Loucy (cell line): ENCODE results near the gene HOXA2.
A peak's percentile ranks its signal among the peaks of the same experiment; 100 is the strongest.

ENCODE experiments used
- H2AFZ ChIP-seq: fragments of 200-600 bp; sonication (generic); 2 replicates; pipeline ENCODE4 v1.6.0; 2016; ENCODE audit warnings: antibody characterized with exemption, mild to moderate bottlenecking, low read length, moderate library complexity
- H3F3A ChIP-seq: fragments of 200-600 bp; 2 replicates; pipeline ENCODE4 v1.6.0; 2016; ENCODE audit warnings: antibody characterized with exemption, low read depth, mild to moderate bottlenecking
- H3K27me3 ChIP-seq: fragments of 200-600 bp; sonication (generic); 2 replicates; pipeline ENCODE4 v1.6.1; 2014; ENCODE audit warnings: low read length, mild to moderate bottlenecking; ENCODE audit not compliant: insufficient read depth, poor library complexity, severe bottlenecking
- H3K36me3 ChIP-seq: fragments of 200-600 bp; sonication (generic); 2 replicates; pipeline ENCODE4 v1.6.1; 2016; ENCODE audit warnings: low read length; ENCODE audit not compliant: insufficient read depth
- H3K4me1 ChIP-seq: fragments of 200-600 bp; sonication (generic); 2 replicates; pipeline ENCODE4 v1.5.1; 2014; ENCODE audit warnings: low read length, mild to moderate bottlenecking; ENCODE audit not compliant: insufficient read depth, poor library complexity, severe bottlenecking
- H3K4me2 ChIP-seq: fragments of 200-600 bp; sonication (generic); 2 replicates; pipeline ENCODE4 v1.6.0; 2014; ENCODE audit warnings: antibody characterized with exemption, low read length, low read depth, mild to moderate bottlenecking; ENCODE audit not compliant: poor library complexity, severe bottlenecking
- H3K4me3 ChIP-seq: fragments of 200-600 bp; sonication (generic); 2 replicates; pipeline ENCODE4 v1.5.1; 2014; ENCODE audit warnings: low read length, mild to moderate bottlenecking, mixed read lengths; ENCODE audit not compliant: poor library complexity, severe bottlenecking
- H3K79me2 ChIP-seq: fragments of 200-600 bp; sonication (generic); 2 replicates; pipeline ENCODE4 v1.6.1; 2014; ENCODE audit warnings: low read length; ENCODE audit not compliant: insufficient read depth
- H3K9ac ChIP-seq: fragments of 200-600 bp; sonication (generic); 2 replicates; pipeline ENCODE4 v1.6.0; 2014; ENCODE audit warnings: mild to moderate bottlenecking, low read depth, low read length, moderate library complexity; ENCODE audit not compliant: poor library complexity, severe bottlenecking
- H3K9me2 ChIP-seq: fragments of 200-600 bp; sonication (generic); replicated peaks from 2 replicates; pipeline ENCODE4 v1.6.1; 2016; ENCODE audit warnings: low read depth, low read length, mixed read lengths
- H3K9me3 ChIP-seq: fragments of 200-600 bp; sonication (generic); 2 replicates; pipeline ENCODE4 v1.6.1; 2014; ENCODE audit warnings: mild to moderate bottlenecking, antibody characterized with exemption, low read length, low read depth; ENCODE audit not compliant: insufficient read depth
- H4K20me1 ChIP-seq: fragments of 200-600 bp; sonication (generic); 2 replicates; pipeline ENCODE4 v1.6.0; 2014; ENCODE audit warnings: antibody characterized with exemption, low read length, mild to moderate bottlenecking; ENCODE audit not compliant: insufficient read depth, poor library complexity, severe bottlenecking
- EZH2phosphoT487 ChIP-seq: fragments of 200-600 bp; IDR thresholded peaks from 2 replicates; pipeline ENCODE4 v1.6.1; 2018; ENCODE audit warnings: antibody characterized with exemption, mild to moderate bottlenecking, moderate library complexity, borderline replicate concordance
- TF ChIP-seq, protein P1 (sequence below): fragments of 200-600 bp; sonication (generic); conservative IDR thresholded peaks from 2 replicates; pipeline ENCODE4 v1.5.1; 2014; ENCODE audit warnings: mild to moderate bottlenecking, antibody characterized with exemption, low read length

HOXA2 gene

DNA sequence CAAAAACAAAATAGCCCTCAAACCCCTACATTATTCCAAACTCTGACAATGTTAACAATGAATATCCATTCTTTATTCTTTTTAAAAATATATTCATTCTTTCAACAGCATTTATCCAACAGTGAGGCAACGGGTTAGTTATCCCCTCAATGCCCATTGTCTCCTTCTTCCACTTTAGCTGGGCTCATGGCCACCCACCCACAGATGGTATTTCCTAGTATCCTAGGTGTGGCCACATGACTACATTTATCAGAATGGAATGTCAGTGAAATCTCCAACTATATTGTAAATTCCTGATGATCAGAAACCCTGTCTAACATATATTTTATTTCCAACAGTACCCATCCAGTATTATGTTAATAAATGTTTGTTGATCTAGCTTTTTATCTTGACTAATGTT, 20.3 kb downstream of the HOXA2 start:
- Histone ChIP-seq H3K9ac (no peak overlapping the region), H3K27me3 (no peaks in the 10 kb centered on the region), H3F3A (no peaks in the 10 kb centered on the region), H3K36me3 (no peaks in the 10 kb centered on the region), H2AFZ (no peak overlapping the region), H3K79me2 (no peaks in the 10 kb centered on the region), H4K20me1 (no peaks in the 10 kb centered on the region), H3K9me2 (no peaks in the 10 kb centered on the region), H3K4me1 (peaks cover 4% of the 10 kb centered on the region), H3K9me3 (no peaks in the 10 kb centered on the region), H3K4me2 (no peak overlapping the region), H3K4me3 (no peak overlapping the region)
- TF ChIP-seq EZH2phosphoT487, result no peak
- TF ChIP-seq, protein P1, sequence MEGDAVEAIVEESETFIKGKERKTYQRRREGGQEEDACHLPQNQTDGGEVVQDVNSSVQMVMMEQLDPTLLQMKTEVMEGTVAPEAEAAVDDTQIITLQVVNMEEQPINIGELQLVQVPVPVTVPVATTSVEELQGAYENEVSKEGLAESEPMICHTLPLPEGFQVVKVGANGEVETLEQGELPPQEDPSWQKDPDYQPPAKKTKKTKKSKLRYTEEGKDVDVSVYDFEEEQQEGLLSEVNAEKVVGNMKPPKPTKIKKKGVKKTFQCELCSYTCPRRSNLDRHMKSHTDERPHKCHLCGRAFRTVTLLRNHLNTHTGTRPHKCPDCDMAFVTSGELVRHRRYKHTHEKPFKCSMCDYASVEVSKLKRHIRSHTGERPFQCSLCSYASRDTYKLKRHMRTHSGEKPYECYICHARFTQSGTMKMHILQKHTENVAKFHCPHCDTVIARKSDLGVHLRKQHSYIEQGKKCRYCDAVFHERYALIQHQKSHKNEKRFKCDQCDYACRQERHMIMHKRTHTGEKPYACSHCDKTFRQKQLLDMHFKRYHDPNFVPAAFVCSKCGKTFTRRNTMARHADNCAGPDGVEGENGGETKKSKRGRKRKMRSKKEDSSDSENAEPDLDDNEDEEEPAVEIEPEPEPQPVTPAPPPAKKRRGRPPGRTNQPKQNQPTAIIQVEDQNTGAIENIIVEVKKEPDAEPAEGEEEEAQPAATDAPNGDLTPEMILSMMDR, result no peak

DNA sequence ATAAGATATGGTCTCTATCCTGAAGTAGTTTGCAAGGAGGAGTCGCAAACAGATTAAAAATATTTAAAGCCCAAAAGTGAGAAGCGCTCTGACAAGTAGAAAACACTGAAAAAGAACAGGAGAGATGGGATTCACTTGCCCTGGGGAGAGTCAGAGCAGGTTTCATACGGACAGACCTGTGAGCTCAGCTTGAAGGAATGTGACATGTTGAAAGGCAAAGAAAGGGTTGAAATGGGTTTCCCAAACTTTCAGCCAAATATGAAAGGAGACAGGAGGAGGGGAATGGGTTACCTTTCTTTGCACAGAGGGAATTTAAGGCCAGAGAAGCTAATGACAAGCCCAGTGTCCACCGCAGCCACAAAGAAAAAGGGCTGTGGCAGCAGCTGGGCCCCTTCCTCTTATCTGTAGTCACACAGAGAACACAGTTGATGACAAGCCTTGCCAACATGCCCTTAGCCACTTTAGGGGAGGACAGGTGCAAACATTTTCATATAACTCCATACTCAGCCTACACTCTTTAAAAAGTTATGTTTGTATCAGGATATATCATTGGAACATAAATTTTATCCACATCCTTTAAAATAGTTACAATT, 21.5 kb downstream of the HOXA2 start:
- Histone ChIP-seq H3K9me3 (no peaks in the 10 kb centered on the region), H3K4me3 (no peak overlapping the region), H3K27me3 (no peaks in the 10 kb centered on the region), H2AFZ (no peak overlapping the region), H3K9me2 (no peaks in the 10 kb centered on the region), H3F3A (no peaks in the 10 kb centered on the region), H3K9ac (no peak overlapping the region), H3K4me2 (no peak overlapping the region), H4K20me1 (no peaks in the 10 kb centered on the region), H3K79me2 (no peaks in the 10 kb centered on the region), H3K4me1 (peaks cover 4% of the 10 kb centered on the region), H3K36me3 (no peaks in the 10 kb centered on the region)
- TF ChIP-seq, protein P1, result no peak
- no peak for TF ChIP-seq EZH2phosphoT487

- H3K9ac ChIP-seq, result no peak overlapping the region
- H3K36me3 ChIP-seq, result no peaks in the 10 kb centered on the region
- H3K4me2 ChIP-seq, result peak overlapping the region; percentile 17
- peak overlapping the region; percentile 71; the same call in 1 of the 2 replicates for H2AFZ ChIP-seq
- peaks cover 4% of the 10 kb centered on the region for H3K4me1 ChIP-seq
- H3K27me3 ChIP-seq, result no peaks in the 10 kb centered on the region
- no peak overlapping the region for H3K4me3 ChIP-seq
- no peaks in the 10 kb centered on the region for H3K9me2 ChIP-seq
- no peaks in the 10 kb centered on the region for H3K79me2 ChIP-seq
- no peaks in the 10 kb centered on the region for H3K9me3 ChIP-seq
- no peaks in the 10 kb centered on the region for H3F3A ChIP-seq
- TF ChIP-seq, protein P1, result no peak
- no peak for TF ChIP-seq EZH2phosphoT487
- H4K20me1 ChIP-seq, result no peaks in the 10 kb centered on the region
Observed at GRCh38 chr7:27079234-27079975, 23.1 kb downstream of the HOXA2 start.
